Stomach smooth muscle (tissue), 2 donors: ENCODE measurements around the gene NDRG4.

ENCODE experiments used
- H3K27ac ChIP-seq: one replicate; pipeline ENCODE4 v1.7.0; 2013; ENCODE audit warnings: mild to moderate bottlenecking, low read length, inconsistent platforms
- H3K27me3 ChIP-seq, 2 donors: one replicate each; pipeline ENCODE4 v1.7.0; 2013; ENCODE audit warnings: low read length in 2 of 2; ENCODE audit not compliant: insufficient read depth in 2 of 2, control insufficient read depth in 1 of 2
- H3K36me3 ChIP-seq, 2 donors: one replicate each; pipeline ENCODE4 v1.7.0; 2013; ENCODE audit warnings: low read length in 2 of 2; ENCODE audit not compliant: control insufficient read depth in 2 of 2, insufficient read depth in 2 of 2
- H3K4me1 ChIP-seq: one replicate; pipeline ENCODE4 v1.7.0; 2013; ENCODE audit warnings: low read length; ENCODE audit not compliant: control insufficient read depth, insufficient read depth
- H3K4me3 ChIP-seq, 2 donors: one replicate each; pipeline ENCODE4 v1.7.0; 2013; ENCODE audit warnings: low read length in 2 of 2
- H3K9ac ChIP-seq, 2 donors: one replicate each; pipeline ENCODE4 v1.7.0; 2013; ENCODE audit warnings: low read length in 2 of 2, mild to moderate bottlenecking in 1 of 2
- H3K9me3 ChIP-seq, 2 donors: one replicate each; pipeline ENCODE4 v1.7.0; 2013; ENCODE audit warnings: low read length in 2 of 2; ENCODE audit not compliant: control insufficient read depth in 2 of 2
- donor health status: healthy.
- donor health status: Pancreatic carcinoma.

The NDRG4 gene

DNA sequence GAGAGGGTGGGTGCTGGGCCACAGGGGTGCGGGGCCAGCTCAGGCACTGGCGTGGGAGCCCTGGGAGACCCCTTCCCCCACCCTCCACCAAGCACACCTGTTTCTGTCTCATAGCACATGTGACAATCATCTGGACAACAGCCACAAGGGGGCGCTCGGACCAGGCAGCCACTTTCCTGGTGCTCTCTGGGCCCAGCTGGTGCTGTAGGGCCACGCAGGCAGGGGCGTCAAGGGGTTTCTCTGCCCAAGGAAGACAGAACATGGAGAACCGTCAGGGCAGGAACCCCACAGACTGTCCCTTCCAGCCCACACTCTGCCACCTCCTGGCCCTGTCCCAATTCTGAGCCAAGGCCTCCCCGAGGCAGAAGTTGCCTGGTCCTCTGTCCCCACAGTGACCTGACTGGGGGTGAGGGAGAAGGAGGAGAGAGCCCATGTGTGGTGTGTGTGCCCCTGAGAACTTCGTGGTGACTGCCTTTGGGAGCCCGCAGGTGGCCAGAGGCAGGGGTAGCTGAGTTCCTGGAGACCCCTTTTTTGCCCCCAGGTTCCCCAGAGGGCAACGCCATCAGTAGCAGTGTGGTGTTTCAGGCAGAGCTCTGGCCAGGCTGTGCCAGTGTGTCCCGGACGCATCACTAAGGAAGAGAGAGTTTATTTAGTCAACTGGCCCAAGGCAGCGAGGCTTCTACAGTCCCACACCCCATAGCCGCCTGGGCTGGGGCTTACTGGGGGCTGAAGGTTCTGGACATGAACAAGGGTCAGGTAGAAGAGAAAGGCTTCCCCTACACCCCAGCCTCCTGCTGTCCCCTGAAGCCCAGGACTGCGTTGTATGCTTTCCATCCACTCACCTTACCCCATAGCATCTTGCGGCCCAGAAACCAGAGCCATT lies 12.2 kb downstream of the NDRG4 start:
- no peak overlapping the region for H3K27ac ChIP-seq

GRCh38 chr16:58513874-58514273 lies 13.9 kb downstream of the NDRG4 start:
- Histone ChIP-seq H3K9ac (no peak overlapping the region), H3K9me3 (no peaks in the 10 kb centered on the region), H3K27ac (no peak overlapping the region), H3K4me1 (peaks cover 18% of the 10 kb centered on the region), H3K4me3 (no peak overlapping the region), H3K27me3 (no peaks in the 10 kb centered on the region), H3K36me3 (peaks cover 10 to 14% of the 10 kb centered on the region in 2 donors)

More for the DNA sequence above, 12.2 kb downstream of the NDRG4 start:
- H3K4me1 ChIP-seq = peaks cover 18% of the 10 kb centered on the region
- H3K9ac ChIP-seq = no peak overlapping the region
- H3K36me3 ChIP-seq = peaks cover 2 to 3% of the 10 kb centered on the region in 2 donors
- H3K4me3 ChIP-seq = no peak overlapping the region
- no peaks in the 10 kb centered on the region for H3K27me3 ChIP-seq
- H3K9me3 ChIP-seq = no peaks in the 10 kb centered on the region

DNA sequence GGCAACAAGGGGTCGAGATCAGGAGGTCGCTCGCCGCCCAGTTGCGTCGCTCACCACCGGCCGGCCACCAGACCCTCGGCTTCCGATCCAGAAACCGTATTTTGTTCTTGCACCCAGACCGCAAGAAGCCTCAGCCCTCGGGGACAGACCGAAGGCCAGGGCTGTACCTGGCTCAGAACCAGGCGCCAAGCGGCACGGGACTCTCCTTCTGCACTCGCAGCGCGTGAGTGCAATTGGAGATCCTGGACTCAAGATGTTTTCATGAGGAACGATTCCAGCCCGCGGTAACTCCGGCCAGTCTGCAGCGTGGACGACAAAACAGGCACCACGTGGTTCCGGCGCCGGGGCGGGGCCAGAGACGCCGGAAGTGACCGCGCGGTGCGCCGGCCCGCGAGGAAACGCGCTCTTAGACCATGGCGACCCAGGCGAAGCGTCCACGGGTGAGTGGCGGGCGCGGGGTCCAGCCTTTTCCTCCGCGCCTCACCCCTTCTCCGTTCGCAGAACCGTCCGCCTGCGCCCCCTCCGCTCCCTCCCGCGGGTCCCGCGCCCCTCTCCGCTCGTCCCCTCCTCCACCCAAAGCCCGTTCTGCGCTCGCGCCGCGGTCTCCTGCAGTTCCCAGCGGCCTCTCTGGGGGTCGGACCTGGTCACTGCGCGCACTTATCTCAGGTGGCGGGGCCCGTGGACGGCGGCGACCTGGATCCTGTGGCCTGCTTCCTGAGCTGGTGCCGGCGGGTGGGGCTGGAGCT lies 15.4 kb downstream of the NDRG4 start, which contains the start of gene SETD6:
TSS of gene SETD6 (plus strand) at position 393 of the 746 bp plus-strand sequence. CDS start at position 414, 21 bp downstream.
- peak within 1 kb of the TSS; percentile 64 to 77 for H3K9ac ChIP-seq
- no peaks in the 10 kb centered on the region for H3K27me3 ChIP-seq
- H3K4me3 ChIP-seq = peak within 1 kb of the TSS; percentile 91 to 92
- peaks cover 18% of the 10 kb centered on the region for H3K4me1 ChIP-seq
- H3K27ac ChIP-seq = peak within 1 kb of the TSS; percentile 67
- no peaks in the 10 kb centered on the region for H3K9me3 ChIP-seq
- peaks cover 22% of the 10 kb centered on the region in 2 donors for H3K36me3 ChIP-seq

GRCh38 chr16:58515871-58516767 lies 16.2 kb downstream of the NDRG4 start:
- Histone ChIP-seq H3K4me3 (peak overlapping the region; percentile 91 to 92), H3K27me3 (no peaks in the 10 kb centered on the region), H3K9ac (peak overlapping the region; percentile 64 to 77), H3K9me3 (no peaks in the 10 kb centered on the region), H3K4me1 (peaks cover 18% of the 10 kb centered on the region), H3K27ac (peak overlapping the region; percentile 67), H3K36me3 (peaks cover 30% of the 10 kb centered on the region in 2 donors)

GRCh38 chr16:58516768-58517107 lies 16.8 kb downstream of the NDRG4 start:
- H3K27ac ChIP-seq = no peak overlapping the region

GRCh38 chr16:58518083-58518979 lies 18.4 kb downstream of the NDRG4 start:
- Histone ChIP-seq H3K27me3 (no peaks in the 10 kb centered on the region), H3K36me3 (peaks cover 43 to 44% of the 10 kb centered on the region in 2 donors), H3K4me1 (peaks cover 15% of the 10 kb centered on the region), H3K9ac (no peak overlapping the region), H3K4me3 (no peak overlapping the region), H3K27ac (no peak overlapping the region), H3K9me3 (no peaks in the 10 kb centered on the region)

More at GRCh38 chr16:58516768-58517107, 16.8 kb downstream of the NDRG4 start:
- Histone ChIP-seq H3K9ac (no peak overlapping the region), H3K4me3 (peak overlapping the region in 1 of 2 donors; percentile 91), H3K9me3 (no peaks in the 10 kb centered on the region), H3K36me3 (peaks cover 35 to 36% of the 10 kb centered on the region in 2 donors), H3K27me3 (no peaks in the 10 kb centered on the region), H3K4me1 (peaks cover 17% of the 10 kb centered on the region)

GRCh38 chr16:58518980-58519368 lies 19.0 kb downstream of the NDRG4 start:
- peaks cover 44 to 45% of the 10 kb centered on the region in 2 donors for H3K36me3 ChIP-seq

GRCh38 chr16:58519707-58520106 lies 19.8 kb downstream of the NDRG4 start:
- Histone ChIP-seq H3K9ac (no peak overlapping the region), H3K4me3 (no peak overlapping the region), H3K27me3 (no peaks in the 10 kb centered on the region), H3K36me3 (peaks cover 48 to 52% of the 10 kb centered on the region in 2 donors), H3K4me1 (peaks cover 12% of the 10 kb centered on the region), H3K27ac (no peak overlapping the region), H3K9me3 (no peaks in the 10 kb centered on the region)

More at GRCh38 chr16:58518980-58519368, 19.0 kb downstream of the NDRG4 start:
- Histone ChIP-seq H3K9ac (no peak overlapping the region), H3K27me3 (no peaks in the 10 kb centered on the region), H3K27ac (no peak overlapping the region), H3K4me1 (peaks cover 15% of the 10 kb centered on the region), H3K4me3 (no peak overlapping the region), H3K9me3 (no peaks in the 10 kb centered on the region)

GRCh38 chr16:58530179-58530578 lies 30.2 kb downstream of the NDRG4 start:
- Histone ChIP-seq H3K9ac (no peak overlapping the region), H3K4me3 (no peak overlapping the region), H3K27ac (no peak overlapping the region), H3K4me1 (no peaks in the 10 kb centered on the region), H3K36me3 (peaks cover 43 to 59% of the 10 kb centered on the region in 2 donors), H3K27me3 (no peaks in the 10 kb centered on the region), H3K9me3 (no peaks in the 10 kb centered on the region)
